HEK293 (cell line): ENCODE measurements around the gene SLC18A3.

ENCODE experiments used
- CTCF ChIA-PET: fragments of 350-600 bp; formaldehyde crosslinking; extraction: SDS; loops from one replicate; lab custom pipeline; 2021; ENCODE audit warnings: antibody characterized with exemption; lab: Yijun Ruan, JAX
- POLR2A ChIA-PET: fragments of 300-600 bp; formaldehyde crosslinking; extraction: SDS; loops from one replicate; lab custom pipeline; 2020; ENCODE audit warnings: antibody characterized with exemption, inconsistent platforms; lab: Yijun Ruan, JAX
- H3K27ac ChIP-seq: fragments of 200-500 bp; sonication (Bioruptor generic); 2 replicates; pipeline ENCODE4 v1.5.1; 2014; ENCODE audit warnings: low read depth, low read length, control low read depth, inconsistent platforms; ENCODE audit errors: extremely low read depth
- H3K36me3 ChIP-seq, 2 experiments: fragments of 200-500 bp in 1 of 2; sonication (Bioruptor generic) in 1 of 2; 1 replicate in 1 of 2; 2 replicates in 1 of 2; pipeline ENCODE4 v1.5.1; 2014 to 2017; ENCODE audit warnings: inconsistent platforms in 2 of 2, low read length in 2 of 2; ENCODE audit not compliant: control insufficient read depth in 2 of 2, insufficient read depth in 1 of 2
- H3K4me1 ChIP-seq: fragments of 200-500 bp; sonication (Bioruptor generic); 2 replicates; pipeline ENCODE4 v1.5.1; 2014; ENCODE audit warnings: mild to moderate bottlenecking, low read length, inconsistent platforms; ENCODE audit not compliant: control insufficient read depth, insufficient read depth
- H3K4me3 ChIP-seq: 2 replicates; pipeline ENCODE4 v1.5.1; 2011; ENCODE audit warnings: low read depth, mild to moderate bottlenecking, control low read depth, low read length, moderate library complexity
- H3K9me3 ChIP-seq: fragments of 200-500 bp; sonication (Bioruptor generic); 2 replicates; pipeline ENCODE4 v1.5.1; 2014; ENCODE audit warnings: low read depth, low read length, inconsistent platforms; ENCODE audit not compliant: control insufficient read depth, insufficient read depth
- AEBP2 ChIP-seq: fragments of 450-650 bp; formaldehyde crosslinking; IDR thresholded peaks from 2 replicates; pipeline ENCODE4 v1.5.1; 2016; ENCODE audit warnings: missing biosample characterization, missing genetic modification characterization, borderline replicate concordance
- HIC1 ChIP-seq: fragments of 450-650 bp; formaldehyde crosslinking; IDR thresholded peaks from 2 replicates; pipeline ENCODE4 v1.5.1; 2016; ENCODE audit warnings: missing biosample characterization, missing genetic modification characterization
- ZBTB49 ChIP-seq: fragments of 450-650 bp; formaldehyde crosslinking; IDR thresholded peaks from 2 replicates; pipeline ENCODE4 v1.5.1; 2016; ENCODE audit warnings: missing biosample characterization, missing genetic modification characterization, low read depth
- ZBTB6 ChIP-seq: fragments of 450-650 bp; formaldehyde crosslinking; IDR thresholded peaks from 2 replicates; pipeline ENCODE4 v1.5.1; 2017; ENCODE audit warnings: missing biosample characterization, missing genetic modification characterization
- ZFP41 ChIP-seq: fragments of 450-650 bp; formaldehyde crosslinking; IDR thresholded peaks from 2 replicates; pipeline ENCODE4 v1.5.1; 2016; ENCODE audit warnings: missing biosample characterization, missing genetic modification characterization, borderline replicate concordance
- ZNF138 ChIP-seq: fragments of 450-650 bp; formaldehyde crosslinking; IDR thresholded peaks from 2 replicates; pipeline ENCODE4 v1.5.1; 2016; ENCODE audit warnings: missing biosample characterization, missing genetic modification characterization, borderline replicate concordance
- ZNF16 ChIP-seq: fragments of 450-650 bp; formaldehyde crosslinking; IDR thresholded peaks from 2 replicates; pipeline ENCODE4 v1.5.1; 2016; ENCODE audit warnings: low read depth, missing biosample characterization, missing genetic modification characterization
- ZNF221 ChIP-seq: fragments of 450-650 bp; formaldehyde crosslinking; IDR thresholded peaks from 2 replicates; pipeline ENCODE4 v1.5.1; 2017; ENCODE audit warnings: missing biosample characterization, missing genetic modification characterization, borderline replicate concordance
- ZNF280D ChIP-seq: fragments of 450-650 bp; formaldehyde crosslinking; IDR thresholded peaks from 2 replicates; pipeline ENCODE4 v1.5.1; 2016; ENCODE audit warnings: missing biosample characterization, missing genetic modification characterization
- ZNF292 ChIP-seq: fragments of 450-650 bp; formaldehyde crosslinking; IDR thresholded peaks from 2 replicates; pipeline ENCODE4 v1.5.1; 2016; ENCODE audit warnings: low read depth, missing biosample characterization, missing genetic modification characterization, borderline replicate concordance
- ZNF394 ChIP-seq: fragments of 450-650 bp; formaldehyde crosslinking; IDR thresholded peaks from 2 replicates; pipeline ENCODE4 v1.5.1; 2016; ENCODE audit warnings: missing biosample characterization, missing genetic modification characterization, mild to moderate bottlenecking, moderate library complexity, borderline replicate concordance
- ZNF433 ChIP-seq: fragments of 450-650 bp; formaldehyde crosslinking; IDR thresholded peaks from 2 replicates; pipeline ENCODE4 v1.5.1; 2016; ENCODE audit warnings: missing biosample characterization, missing genetic modification characterization, low read depth
- ZNF449 ChIP-seq: fragments of 450-650 bp; formaldehyde crosslinking; IDR thresholded peaks from 2 replicates; pipeline ENCODE4 v1.5.1; 2017; ENCODE audit warnings: missing biosample characterization, mild to moderate bottlenecking, missing genetic modification characterization, moderate library complexity
- ZNF501 ChIP-seq: fragments of 450-650 bp; formaldehyde crosslinking; IDR thresholded peaks from 2 replicates; pipeline ENCODE4 v1.5.1; 2016; ENCODE audit warnings: missing biosample characterization, missing genetic modification characterization
- ZNF580 ChIP-seq: fragments of 450-650 bp; formaldehyde crosslinking; IDR thresholded peaks from 2 replicates; pipeline ENCODE4 v1.5.1; 2016; ENCODE audit warnings: missing biosample characterization, missing genetic modification characterization
- ZNF621 ChIP-seq: fragments of 450-650 bp; formaldehyde crosslinking; IDR thresholded peaks from 2 replicates; pipeline ENCODE4 v1.5.1; 2017; ENCODE audit warnings: missing biosample characterization, missing genetic modification characterization
- ZNF658 ChIP-seq: fragments of 450-650 bp; formaldehyde crosslinking; IDR thresholded peaks from 2 replicates; pipeline ENCODE4; 2016; ENCODE audit warnings: missing biosample characterization, missing genetic modification characterization
- ZNF692 ChIP-seq: fragments of 450-650 bp; formaldehyde crosslinking; IDR thresholded peaks from 2 replicates; pipeline ENCODE4 v1.5.1; 2016; ENCODE audit warnings: missing biosample characterization, missing genetic modification characterization
- ZSCAN23 ChIP-seq: fragments of 450-650 bp; formaldehyde crosslinking; IDR thresholded peaks from 2 replicates; pipeline ENCODE4 v1.5.1; 2016; ENCODE audit warnings: missing biosample characterization, missing genetic modification characterization

SLC18A3 gene

GRCh38 chr10:49610458-49611165, 502 bp downstream of the SLC18A3 start (continued):
- no peak for TF ChIP-seq ZBTB49 (tag by site-specific recombination)
- TF ChIP-seq ZNF580 = no peak
- 0 out of 2 replicates have a peak, but pooled peaks have one; percentile 20 for TF ChIP-seq HIC1 (tag by site-specific recombination)
- TF ChIP-seq ZSCAN23 (tag by site-specific recombination) = no peak

- no peaks in the 10 kb centered on the region for H3K36me3 ChIP-seq
- no peaks in the 10 kb centered on the region; the same call in 1 of the 2 replicates for H3K4me1 ChIP-seq
- ChIA-PET CTCF (interaction anchor here (3.2 kb wide), 1 partner anchor 16 kb away, joined by 10 read pairs; no protein-coding TSS in a partner anchor), POLR2A (no interaction called here)
- H3K4me3 ChIP-seq = no peak overlapping the region
- no peaks in the 10 kb centered on the region for H3K9me3 ChIP-seq
- no peak overlapping the region for H3K27ac ChIP-seq
- no peak for TF ChIP-seq ZNF16 (tag by site-specific recombination)
- TF ChIP-seq ZNF692 (tag by site-specific recombination) = no peak
- no peak for TF ChIP-seq ZBTB6 (tag by site-specific recombination)
- no peak for TF ChIP-seq ZNF501 (tag by site-specific recombination)
- TF ChIP-seq ZNF138 (tag by site-specific recombination) = no peak
- no peak for TF ChIP-seq ZNF658 (tag by site-specific recombination)
- no peak for TF ChIP-seq ZNF449
- TF ChIP-seq AEBP2 (tag by site-specific recombination) = no peak
- no peak for TF ChIP-seq ZNF394 (tag by site-specific recombination)
- no peak for TF ChIP-seq ZNF433 (tag by site-specific recombination)
- TF ChIP-seq ZNF292 = no peak
- TF ChIP-seq ZNF621 (tag by site-specific recombination) = no peak
- TF ChIP-seq ZNF221 (tag by site-specific recombination) = no peak
- TF ChIP-seq ZFP41 = no peak
- TF ChIP-seq ZNF280D (tag by site-specific recombination) = no peak
Measured at GRCh38 chr10:49611166-49611815, 1.2 kb downstream of the SLC18A3 start.
